Activated T-helper 1 cell treated with Interleukin-2 at 50 U/mL for 16 hours (primary cell): ENCODE data around the gene HOXB7.

ENCODE experiments used
- DNase-seq: peaks from one replicate; pipeline ENCODE4 v3.0.0-alpha.2; 2020; ENCODE audit warnings: low read depth

HOXB7 gene

GRCh38 chr17:48579471-48579759 lies 31.4 kb downstream of the HOXB7 start:
- DNase-seq = no peak

GRCh38 chr17:48578616-48579470 lies 32.0 kb downstream of the HOXB7 start:
- DNase-seq = no peak

- DNase-seq = peak; percentile 34
These were observed 32.7 kb downstream of the HOXB7 start, which contains the start of gene HOXB4 for GRCh38 chr17:48577946-48578615. Gene HOXB4 (minus strand): TSS chr17:48578350. CDS start chr17:48578319, 31 bp downstream.

GRCh38 chr17:48577330-48577945 lies 33.4 kb downstream of the HOXB7 start:
- DNase-seq = no peak

- no peak for DNase-seq
These were observed 34.1 kb downstream of the HOXB7 start for GRCh38 chr17:48576479-48577309.

- DNase-seq = no peak
These were observed 34.9 kb downstream of the HOXB7 start for GRCh38 chr17:48575673-48576478.

GRCh38 chr17:48575066-48575582 lies 35.7 kb downstream of the HOXB7 start:
- DNase-seq = no peak

- DNase-seq = no peak
These were observed 36.2 kb downstream of the HOXB7 start for GRCh38 chr17:48574505-48575065.

- DNase-seq = no peak
These were observed 38.9 kb downstream of the HOXB7 start for GRCh38 chr17:48571826-48572417.

GRCh38 chr17:48571024-48571818 lies 39.6 kb downstream of the HOXB7 start:
- no peak for DNase-seq

- DNase-seq = no peak
These were observed 40.3 kb downstream of the HOXB7 start for GRCh38 chr17:48570325-48571023.

GRCh38 chr17:48569674-48570324 lies 41.0 kb downstream of the HOXB7 start:
- no peak for DNase-seq

- DNase-seq = no peak
These were observed 41.6 kb downstream of the HOXB7 start for GRCh38 chr17:48569240-48569582.

- no peak for DNase-seq
These were observed 42.1 kb downstream of the HOXB7 start for GRCh38 chr17:48568499-48569239.

GRCh38 chr17:48567646-48568354 lies 43.0 kb downstream of the HOXB7 start:
- no peak for DNase-seq

- no peak for DNase-seq
These were observed 43.6 kb downstream of the HOXB7 start for GRCh38 chr17:48567209-48567608.

GRCh38 chr17:48566717-48567116 lies 44.1 kb downstream of the HOXB7 start:
- DNase-seq = no peak
